GM12873 (cell line): Measurements from ENCODE around the gene BCL11A.

ENCODE experiments used
- TF ChIP-seq, protein P1 (sequence below): IDR thresholded peaks from 2 replicates; pipeline ENCODE4 v1.5.1; 2012; ENCODE audit warnings: low read depth, mild to moderate bottlenecking, moderate library complexity, low read length, control low read depth; ENCODE audit not compliant: insufficient read depth; ENCODE audit errors: missing control alignments

The BCL11A gene

DNA sequence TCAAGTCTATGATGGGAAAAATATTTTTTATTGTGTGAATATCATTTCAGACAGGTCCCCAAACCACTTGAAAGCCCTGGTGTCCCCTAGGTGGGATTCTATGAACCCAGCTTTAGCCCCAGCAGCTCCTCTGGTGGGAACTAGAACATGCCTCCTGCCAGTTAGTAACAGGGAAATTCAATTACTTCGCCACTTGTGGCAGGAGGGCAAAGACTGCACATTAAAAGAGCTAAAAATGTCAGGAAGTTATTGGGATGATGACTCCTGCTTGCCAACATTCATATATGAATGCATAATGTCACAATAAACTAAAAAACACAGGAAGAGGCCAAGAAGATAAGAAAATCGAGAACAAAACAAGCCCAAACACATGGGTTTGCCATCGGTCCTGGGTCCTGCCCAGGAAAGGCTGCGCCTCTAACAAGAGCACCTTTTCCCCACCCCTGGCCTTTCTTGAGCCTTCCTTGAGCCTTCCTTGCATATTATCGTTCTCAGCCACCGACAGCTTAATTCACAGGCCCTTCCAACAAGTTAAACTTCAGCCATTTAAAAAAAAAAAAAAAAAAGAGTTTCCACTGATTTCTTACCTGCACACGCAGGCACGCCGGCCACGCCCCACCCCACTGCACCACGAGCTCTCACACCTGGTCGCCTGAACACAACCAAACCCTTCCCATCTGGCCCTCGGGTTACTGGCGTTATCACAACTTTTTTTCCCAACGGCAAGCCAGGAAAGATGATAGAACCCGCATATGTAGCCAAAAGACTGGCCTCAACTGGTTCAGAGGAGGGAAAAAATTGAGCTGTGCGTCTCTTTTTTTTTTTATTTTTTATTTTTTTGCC, 23.4 kb downstream of the BCL11A start:
- TF ChIP-seq, protein P1, sequence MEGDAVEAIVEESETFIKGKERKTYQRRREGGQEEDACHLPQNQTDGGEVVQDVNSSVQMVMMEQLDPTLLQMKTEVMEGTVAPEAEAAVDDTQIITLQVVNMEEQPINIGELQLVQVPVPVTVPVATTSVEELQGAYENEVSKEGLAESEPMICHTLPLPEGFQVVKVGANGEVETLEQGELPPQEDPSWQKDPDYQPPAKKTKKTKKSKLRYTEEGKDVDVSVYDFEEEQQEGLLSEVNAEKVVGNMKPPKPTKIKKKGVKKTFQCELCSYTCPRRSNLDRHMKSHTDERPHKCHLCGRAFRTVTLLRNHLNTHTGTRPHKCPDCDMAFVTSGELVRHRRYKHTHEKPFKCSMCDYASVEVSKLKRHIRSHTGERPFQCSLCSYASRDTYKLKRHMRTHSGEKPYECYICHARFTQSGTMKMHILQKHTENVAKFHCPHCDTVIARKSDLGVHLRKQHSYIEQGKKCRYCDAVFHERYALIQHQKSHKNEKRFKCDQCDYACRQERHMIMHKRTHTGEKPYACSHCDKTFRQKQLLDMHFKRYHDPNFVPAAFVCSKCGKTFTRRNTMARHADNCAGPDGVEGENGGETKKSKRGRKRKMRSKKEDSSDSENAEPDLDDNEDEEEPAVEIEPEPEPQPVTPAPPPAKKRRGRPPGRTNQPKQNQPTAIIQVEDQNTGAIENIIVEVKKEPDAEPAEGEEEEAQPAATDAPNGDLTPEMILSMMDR: no peak

DNA sequence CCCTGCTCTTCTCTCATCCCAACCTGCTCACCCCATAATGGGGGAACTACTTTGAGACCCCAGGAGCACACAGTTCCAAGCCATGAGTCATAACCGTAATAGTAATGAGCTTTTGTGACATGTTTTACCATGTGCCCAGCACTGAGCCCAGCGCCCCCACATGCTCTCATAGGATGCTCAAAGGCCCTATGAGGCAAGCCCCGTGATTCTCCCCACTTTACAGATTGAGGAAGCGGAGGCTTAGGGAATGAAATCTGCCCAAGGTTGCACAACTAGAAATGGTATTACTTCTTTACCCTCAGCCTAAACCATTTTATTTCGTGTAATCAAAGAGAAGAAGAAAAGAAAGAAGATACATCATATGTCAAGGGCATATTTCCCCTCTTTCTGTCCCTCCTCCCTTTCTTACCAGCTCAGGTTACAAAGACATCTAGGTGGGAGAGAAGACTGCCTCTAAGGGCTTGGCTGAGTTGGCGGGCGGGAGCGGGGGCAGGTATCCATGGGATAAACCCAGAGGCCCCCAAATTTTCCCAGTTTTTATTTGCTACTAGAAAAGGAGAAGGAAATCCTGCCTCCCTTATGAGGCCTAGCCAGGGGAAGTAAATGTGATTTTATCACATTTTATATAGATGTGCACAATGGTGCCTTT, 24.2 kb downstream of the BCL11A start:
- TF ChIP-seq, protein P1: no peak

DNA sequence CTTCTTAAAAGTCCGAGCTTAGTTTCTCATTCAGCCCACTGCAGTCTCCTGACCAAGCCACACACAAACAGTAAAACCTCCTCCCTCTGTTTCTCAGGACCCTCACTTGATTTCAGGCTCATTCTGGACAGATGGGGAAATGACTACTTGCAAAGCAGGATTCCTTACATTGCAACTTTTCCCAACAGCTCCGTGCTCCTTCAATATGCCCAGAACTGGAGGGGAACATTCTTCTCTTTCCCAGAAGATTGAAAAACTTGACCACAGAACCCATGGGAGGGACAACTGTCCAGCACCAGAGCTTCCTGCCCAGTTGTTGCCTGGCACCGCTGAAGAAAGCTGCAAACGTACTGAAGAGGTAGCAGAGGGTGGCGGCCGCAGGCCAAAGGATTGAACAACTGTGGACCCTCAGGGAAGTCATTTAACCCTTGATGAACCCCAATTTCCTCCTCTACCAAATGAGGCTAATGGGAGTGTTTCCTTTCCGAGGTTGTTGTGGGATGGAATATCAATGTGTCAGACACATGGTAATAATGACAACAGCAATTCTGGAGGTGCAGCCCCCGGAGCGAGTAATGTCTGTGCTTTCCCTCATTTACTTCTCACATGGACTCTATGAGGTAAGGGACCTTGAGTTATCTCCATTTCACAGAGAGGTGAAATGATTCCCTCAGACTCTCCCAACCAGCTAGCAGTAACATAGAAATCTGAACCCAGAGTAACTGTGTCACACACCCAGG, 25.0 kb downstream of the BCL11A start:
- TF ChIP-seq, protein P1: no peak

DNA sequence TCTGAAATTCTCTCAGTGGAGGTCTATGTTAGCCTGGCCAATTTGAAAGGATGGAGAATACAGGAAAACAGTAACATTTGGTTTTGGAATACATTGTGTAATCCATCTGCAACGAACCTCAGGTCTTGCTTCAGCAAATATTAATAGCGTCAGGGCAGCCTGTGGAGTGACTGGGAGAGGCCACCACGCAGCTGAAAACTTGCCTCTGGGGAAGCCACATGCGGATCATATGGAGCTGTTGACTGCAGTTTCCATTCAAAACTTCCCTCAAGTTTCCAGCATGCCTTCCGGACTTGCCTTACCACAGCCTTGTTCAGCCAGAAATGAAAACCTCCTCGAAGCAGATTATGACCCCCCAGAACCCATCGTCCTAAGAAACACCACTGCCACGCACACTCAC, 25.7 kb downstream of the BCL11A start:
- TF ChIP-seq, protein P1: no peak

DNA sequence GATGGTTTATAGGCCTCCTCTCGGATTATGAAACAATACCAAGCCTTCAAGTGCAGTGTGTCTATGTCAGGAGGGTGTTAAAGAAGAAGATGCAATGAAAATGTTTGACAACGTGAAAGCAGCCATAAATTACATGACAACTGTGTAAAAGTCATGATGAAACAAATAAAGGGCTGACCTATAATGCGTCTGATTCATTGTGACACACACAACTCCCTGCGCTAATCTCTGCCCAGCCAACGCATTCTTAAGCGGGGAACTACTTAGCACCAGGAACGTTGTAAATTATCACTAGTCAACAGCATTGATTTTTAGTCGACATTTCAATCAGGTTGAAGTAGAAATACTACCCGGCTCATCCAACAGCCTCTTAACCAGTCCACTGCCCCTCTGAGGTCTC, 26.8 kb downstream of the BCL11A start:
- TF ChIP-seq, protein P1: no peak

DNA sequence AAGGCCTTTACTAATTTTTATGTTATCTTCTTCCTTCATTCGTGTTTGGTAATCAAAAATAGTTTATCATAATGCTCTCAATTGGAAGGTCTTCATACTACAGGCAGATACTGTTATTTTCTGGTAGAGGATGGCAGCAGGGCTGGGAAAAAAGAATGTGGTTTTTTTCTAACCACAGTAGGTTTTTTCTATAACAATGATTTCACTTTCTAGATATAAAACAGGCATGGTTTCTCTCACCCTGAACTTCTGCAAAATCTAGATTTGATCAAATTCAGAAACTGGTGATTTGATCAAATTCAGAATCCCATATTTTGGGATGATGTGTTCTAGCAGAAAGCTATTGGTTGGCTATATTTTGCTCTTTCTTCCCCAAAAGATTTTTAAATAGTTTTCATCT, 27.6 kb downstream of the BCL11A start:
- TF ChIP-seq, protein P1: no peak

DNA sequence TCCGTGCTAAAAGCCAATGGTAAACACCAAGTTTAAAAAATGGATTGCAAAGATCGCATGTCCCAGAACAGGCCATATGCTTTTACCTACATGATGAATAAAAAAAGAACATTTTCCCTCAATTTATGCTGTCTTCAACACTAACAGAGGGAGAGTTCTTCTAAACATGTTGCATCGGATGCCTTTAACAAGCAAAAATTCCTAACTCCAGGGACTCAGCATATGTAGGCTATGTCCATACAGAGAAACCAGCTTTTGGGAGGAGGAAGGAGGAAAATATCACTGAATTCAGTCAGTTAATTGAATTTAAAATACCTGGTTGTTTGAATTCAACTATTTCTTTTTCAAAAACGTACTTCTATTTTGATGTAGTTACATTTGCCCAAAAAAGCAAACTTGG, 28.6 kb downstream of the BCL11A start:
- TF ChIP-seq, protein P1: no peak
